ENCODE data around the gene ACTR1B.
"Not testable (repeated sequence)": the region's sequence is repeated elsewhere in the genome, so short reads cannot be mapped to it uniquely, and the experiment has no call there.

Gene ACTR1B

DNA sequence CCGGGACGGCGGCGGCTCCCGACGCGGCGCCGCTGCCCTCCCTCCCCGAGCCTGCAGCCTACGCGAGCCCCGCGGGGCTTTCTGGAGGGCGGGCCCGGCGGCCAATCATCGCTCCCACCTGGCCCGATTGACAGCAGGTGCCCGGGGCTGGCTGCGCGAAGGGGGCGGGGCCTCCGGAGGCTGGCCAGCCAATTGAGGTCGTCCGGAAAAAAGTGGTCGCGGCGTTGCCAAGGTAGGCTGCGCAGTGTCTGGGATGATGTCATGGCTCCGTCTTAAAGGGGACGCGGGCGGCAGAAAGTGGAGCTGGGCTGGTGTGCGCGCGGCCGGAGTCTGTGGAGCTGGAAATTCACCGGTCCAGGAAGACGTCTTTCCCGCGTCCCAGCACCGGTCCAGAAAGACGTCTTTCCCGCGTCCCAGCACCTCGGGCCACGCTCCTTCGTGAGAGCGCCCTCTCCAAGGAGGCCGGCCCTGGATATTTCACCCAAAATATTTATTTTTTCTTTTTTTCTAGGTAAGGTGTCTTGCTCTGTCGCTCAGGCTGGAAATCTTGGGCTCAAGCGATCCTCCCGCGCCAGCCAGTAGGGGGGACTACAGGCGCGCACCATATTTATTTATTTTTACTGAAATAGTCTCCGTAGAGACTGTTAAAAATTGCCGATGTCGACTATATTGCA, at the start of gene ACTR1B:
Gene ACTR1B (minus strand): TSS at position 83 of the 674 bp plus-strand sequence. CDS start 154 bp downstream, outside the sequence.
- DNase-seq (ENCODE audit: low read depth, low spot score): peak; percentile 100

GRCh38 chr2:97712693-97713295, 49.0 kb upstream of the ACTR1B start:
- no peak for DNase-seq (ENCODE audit: low read depth, low spot score)

- DNase-seq (ENCODE audit: low read depth, low spot score): not testable (repeated sequence)
Measured at GRCh38 chr2:97712175-97712574, 48.3 kb upstream of the ACTR1B start.

GRCh38 chr2:97711394-97711711, 47.5 kb upstream of the ACTR1B start:
- no peak for DNase-seq (ENCODE audit: low read depth, low spot score)

DNA sequence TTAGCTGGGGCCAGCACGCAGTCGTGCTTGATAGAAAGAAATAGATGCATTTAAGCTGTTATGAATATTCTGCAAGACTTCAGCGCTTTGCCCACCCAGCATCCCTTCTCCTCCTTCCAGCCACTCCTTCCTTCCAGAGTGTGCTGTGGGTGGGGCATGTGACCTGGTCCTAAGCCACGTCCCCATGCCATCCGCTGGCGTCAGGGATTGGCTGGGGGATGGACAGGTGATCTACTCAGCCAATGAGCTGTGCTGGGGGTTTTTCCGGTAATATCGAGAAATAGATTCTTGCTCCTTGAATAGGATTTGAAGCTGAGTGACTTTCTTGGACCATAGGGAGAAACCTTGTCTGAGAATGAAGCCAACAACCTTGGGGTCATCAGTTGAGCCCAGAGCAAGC, 44.8 kb upstream of the ACTR1B start:
- DNase-seq (ENCODE audit: low read depth, low spot score): no peak

DNA sequence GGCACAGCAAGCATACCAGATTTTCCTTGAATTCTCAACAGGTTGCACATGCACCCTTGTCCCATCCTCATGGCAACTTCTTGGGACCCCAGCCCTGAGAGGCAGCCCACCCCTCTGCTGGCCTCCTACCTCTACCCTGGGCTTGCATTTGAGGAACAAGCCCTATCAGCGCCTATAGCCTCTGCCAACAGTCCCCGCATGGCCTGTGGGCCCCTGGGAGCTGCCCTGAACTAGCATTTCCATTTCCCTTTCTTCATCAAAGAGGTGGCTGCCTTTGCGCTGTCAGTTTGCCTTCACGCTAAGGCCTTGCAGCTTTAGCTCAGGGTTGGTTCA, 44.2 kb upstream of the ACTR1B start:
- DNase-seq (ENCODE audit: low read depth, low spot score): no peak

GRCh38 chr2:97707362-97708047, 43.7 kb upstream of the ACTR1B start:
- no peak for DNase-seq (ENCODE audit: low read depth, low spot score)

DNA sequence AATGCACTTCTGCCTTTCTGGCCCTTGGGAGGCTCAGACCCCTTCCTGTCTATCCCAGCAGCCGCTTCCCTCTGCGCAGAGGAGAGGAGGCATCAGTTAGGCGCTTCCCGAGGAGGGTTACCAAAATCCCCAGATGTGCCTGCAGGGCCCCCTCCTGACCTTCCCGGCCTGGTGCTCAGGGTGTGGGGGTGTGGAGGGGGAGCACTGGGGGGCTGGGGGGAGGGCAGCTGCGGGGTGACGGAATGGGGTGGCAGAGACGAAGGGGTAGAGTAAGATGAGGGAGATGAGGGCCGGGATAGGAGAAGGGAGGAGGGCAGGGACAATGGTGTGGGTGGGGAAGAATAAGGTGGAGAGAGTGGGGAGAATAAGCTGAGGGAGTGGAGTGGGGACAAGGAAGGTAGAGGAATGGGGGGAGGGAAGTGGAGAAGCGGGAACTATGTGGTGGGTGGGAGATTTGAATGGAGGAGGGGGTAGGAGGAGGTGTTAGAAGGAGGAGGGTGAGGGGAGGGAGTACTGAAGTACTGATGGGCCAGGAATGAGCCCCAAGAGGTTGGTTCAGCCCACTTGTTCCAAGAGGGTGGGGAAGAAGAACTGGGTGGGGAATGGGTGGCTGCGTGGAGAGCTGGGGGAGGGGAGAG, 43.0 kb upstream of the ACTR1B start:
- no peak for DNase-seq (ENCODE audit: low read depth, low spot score)

DNA sequence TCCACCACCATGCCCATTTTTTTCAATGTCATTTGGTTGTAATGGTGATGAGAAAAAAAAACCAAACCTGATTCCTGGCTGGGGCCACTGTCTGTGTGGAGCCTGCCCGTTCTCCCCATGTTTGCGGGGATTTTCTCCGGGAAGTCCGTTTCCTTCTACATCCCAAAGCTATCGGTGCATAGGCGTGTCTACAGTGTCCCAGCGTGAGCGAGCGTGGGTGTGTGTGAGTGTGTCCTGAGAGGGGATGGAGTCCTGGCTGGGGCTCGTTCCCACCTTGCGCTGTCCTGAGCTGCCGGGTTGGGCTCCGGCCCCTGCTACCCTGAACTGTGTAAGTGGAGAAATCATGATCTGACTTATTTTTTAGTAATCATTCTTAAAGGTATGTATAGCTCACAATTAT, 42.3 kb upstream of the ACTR1B start:
- no peak for DNase-seq (ENCODE audit: low read depth, low spot score)

- DNase-seq (ENCODE audit: low read depth, low spot score): no peak
Measured at GRCh38 chr2:97704989-97705388, 41.1 kb upstream of the ACTR1B start.

GRCh38 chr2:97703741-97704140, 39.9 kb upstream of the ACTR1B start:
- no peak for DNase-seq (ENCODE audit: low read depth, low spot score)

DNA sequence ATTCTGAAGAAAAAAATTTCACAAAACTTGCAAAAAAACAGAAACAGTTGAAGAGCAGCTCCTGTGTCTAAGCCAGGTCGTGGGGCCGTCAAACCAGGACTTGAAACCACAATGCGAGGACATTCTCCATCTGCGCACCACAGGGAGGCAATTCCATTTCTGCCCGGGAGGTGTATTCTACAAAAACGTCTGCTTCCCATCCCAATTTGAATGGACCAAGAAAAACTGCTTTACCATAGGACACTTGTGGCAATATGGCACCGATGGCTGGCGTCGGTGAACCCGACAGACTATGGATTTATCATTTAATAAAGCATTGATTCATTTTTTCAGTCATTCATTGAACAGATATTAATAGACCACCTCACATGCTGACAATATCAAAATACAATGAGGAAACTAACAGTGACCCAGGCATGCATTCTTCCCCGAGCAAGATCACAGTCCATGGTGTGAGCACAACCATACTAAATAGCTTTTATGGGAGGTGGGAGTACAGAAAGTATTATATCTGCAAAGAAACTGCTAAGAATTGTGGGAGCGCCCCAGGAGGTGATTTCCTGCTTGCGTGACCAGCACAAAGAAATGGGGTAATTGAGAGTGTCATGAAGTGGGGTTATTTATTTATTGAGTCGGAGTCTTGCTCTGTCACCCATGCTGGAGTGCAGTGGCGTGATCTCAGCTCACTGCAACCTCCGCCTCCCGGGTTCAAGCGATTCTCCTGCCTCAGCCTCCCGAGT, 39.1 kb upstream of the ACTR1B start:
- no peak for DNase-seq (ENCODE audit: low read depth, low spot score)

- DNase-seq (ENCODE audit: low read depth, low spot score): no peak
Measured at GRCh38 chr2:97701851-97702465, 38.1 kb upstream of the ACTR1B start.

DNA sequence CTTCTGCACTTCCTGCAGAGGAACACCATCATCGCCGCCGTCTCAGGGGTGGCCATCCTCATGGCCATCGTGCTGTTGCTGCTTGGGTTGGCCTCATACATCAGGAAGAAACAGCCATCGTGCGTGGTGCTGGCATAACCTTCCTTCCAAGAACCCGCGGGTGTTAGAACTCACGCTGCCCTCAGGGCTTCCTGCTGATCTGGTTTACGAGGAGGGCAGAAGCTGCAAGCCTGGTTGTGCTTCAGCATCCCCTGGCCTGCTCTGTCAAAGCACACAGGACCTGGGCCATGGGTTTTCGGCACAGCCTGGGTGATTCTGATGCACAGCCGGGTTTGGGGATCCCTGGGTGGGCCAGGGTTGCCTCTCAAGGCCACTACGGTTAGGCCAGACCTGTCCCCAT, 37.3 kb upstream of the ACTR1B start:
- DNase-seq (ENCODE audit: low read depth, low spot score): no peak

- DNase-seq (ENCODE audit: low read depth, low spot score): peak; percentile 77
Measured at GRCh38 chr2:97699765-97700444, 36.1 kb upstream of the ACTR1B start.

DNA sequence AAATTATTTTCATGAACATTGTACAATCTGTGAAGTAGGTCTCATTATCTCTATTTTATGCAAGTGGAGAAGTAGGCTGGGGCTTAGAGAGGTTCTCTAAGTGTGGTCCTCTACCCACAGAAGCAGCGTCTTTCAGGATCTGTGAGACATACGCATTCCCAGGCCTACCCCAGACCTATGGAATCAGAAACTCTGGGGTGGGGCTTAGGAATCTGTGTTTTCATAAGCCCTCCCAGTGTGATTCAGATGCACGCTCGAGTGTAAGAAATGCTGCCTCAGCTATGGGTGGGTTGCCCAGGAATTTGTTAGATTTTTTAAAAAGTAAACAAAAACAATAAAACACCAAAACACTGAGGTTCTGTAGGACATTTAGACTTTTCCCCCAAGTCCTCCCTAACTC, 34.7 kb upstream of the ACTR1B start:
- no peak for DNase-seq (ENCODE audit: low read depth, low spot score)

DNA sequence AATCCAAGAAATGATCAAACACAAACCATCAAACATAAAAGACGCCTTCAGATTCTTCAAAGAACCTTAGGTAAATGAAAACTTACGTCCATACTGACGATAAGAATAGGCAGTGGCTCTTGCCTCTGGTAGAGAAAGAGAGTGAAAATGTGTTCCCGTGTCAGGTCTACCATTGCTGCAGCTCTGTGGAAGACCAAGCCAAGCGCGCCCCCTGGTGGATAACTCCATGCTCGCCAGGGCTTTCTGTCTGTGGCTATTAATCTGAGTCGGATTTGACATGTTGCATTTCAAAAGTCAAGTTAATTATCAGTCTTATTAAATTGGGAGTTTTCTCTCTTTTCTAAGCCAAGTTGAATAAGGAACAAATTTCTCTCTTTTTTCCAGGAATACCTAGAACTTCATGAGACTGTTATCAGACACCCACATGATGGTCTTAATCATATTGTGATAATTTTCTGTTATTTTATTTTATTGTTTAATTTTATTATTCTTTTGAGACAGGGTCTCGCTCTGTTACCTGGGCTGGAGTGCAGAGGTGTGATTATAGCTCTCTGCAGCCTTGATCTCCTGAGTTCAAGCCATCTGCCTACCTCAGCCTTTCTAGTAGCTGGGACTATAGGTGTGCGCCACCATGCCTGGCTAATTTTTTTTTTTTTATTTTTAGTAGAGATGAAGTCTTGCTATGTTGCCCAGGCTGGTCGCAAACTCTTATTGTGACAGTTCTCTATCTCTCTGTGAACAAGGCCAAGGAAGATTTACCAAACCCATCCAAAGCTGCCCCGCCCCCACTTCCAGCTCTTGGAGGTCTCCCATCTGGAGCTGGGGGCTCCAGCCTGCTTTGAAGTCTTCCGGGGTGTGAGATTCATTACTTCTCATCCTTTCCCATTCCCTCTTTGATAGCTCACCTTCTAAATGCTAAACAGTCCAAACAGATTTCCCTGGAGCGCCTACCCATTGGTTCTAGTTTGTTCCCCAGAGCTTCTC, 33.7 kb upstream of the ACTR1B start:
- peak; percentile 90 for DNase-seq (ENCODE audit: low read depth, low spot score)

DNA sequence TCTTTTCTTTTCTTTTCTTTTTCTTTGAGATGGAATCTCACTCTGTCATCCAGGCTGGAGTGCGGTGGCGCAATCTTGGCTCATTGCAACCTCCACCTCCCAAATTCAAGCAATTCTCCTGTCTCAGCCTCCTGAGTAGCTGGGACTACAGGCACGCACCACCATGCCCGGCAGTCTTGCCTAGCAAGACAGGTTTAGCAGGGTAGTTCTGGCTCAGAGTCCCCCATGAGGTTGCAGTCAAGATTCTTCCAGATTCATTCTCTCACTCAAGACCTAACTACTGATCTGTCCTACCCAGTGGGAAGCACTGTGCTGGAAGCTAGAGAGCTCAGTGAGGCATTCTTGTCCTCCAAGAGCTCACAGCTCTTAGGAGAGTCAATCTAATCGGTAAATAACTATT, 31.9 kb upstream of the ACTR1B start:
- no peak for DNase-seq (ENCODE audit: low read depth, low spot score)

DNA sequence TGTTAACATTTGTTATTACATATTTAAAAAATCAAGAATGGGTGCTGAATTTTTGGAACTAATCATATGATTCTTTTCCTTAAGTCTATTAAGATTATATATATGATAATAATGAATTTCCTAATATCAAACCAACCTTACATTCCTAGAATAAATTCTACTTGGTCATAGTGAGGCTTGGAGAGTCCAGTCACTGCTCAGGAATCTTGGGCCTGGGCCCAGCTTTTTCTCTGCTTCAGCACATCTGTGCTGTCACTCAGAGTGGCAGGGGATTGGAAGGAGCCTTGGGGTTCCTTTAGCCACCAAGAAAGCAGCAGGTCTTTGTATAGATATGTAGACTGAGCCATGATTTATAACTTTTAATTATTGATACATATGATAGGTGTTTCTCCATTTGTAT, 29.6 kb upstream of the ACTR1B start:
- DNase-seq (ENCODE audit: low read depth, low spot score): peak; percentile 33

DNA sequence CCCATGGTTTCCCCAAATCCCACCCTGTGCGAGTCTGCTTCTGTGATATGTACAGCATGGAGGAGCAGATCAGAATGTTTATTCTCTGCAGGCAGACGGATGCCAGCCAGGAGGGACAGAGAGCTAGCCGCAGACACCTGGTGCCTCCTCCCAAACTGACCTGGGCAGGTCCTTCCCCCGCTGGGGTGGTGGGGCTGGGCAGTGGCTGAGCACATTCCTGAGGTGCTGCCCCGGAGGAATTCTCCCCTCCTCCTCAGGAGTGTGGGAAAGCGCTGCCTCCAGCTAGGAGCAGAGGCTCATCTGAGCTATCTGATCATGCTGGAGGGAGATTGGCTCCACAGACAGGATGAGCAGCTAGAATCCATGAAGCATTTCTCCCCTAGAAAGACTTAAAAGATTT, 27.3 kb upstream of the ACTR1B start:
- no peak for DNase-seq (ENCODE audit: low read depth, low spot score)

All from astrocyte of the hippocampus (primary cell).